H1 (cell line): ENCODE measurements around the gene ASIC2.
A peak's percentile ranks its signal among the peaks of the same experiment; 100 is the strongest.

ENCODE experiments used
- BRCA1 ChIP-seq: IDR thresholded peaks from 2 replicates; pipeline ENCODE4 v1.6.1; 2012; ENCODE audit warnings: low read depth, low read length, improper control_type of control experiment
- CHD2 ChIP-seq: IDR thresholded peaks from 2 replicates; pipeline ENCODE4 v1.6.1; 2012; ENCODE audit warnings: low read length, improper control_type of control experiment
- CTCF ChIP-seq, 3 experiments: IDR thresholded peaks; 1 replicate in 2 of 3; 2 replicates in 1 of 3; pipeline versions ENCODE4 v1.5.1 to v1.6.1; 2011; ENCODE audit warnings: low read length in 3 of 3, mild to moderate bottlenecking in 3 of 3, inconsistent platforms in 2 of 3, low read depth in 1 of 3, moderate library complexity in 1 of 3; ENCODE audit not compliant: insufficient read depth in 1 of 3; ENCODE audit errors: control extremely low read depth in 1 of 3
- EZH2 ChIP-seq: fragments of 200-600 bp; sonication (generic); IDR thresholded peaks from 2 replicates; pipeline ENCODE4 v1.7.1; 2012; ENCODE audit warnings: low read depth, mild to moderate bottlenecking, moderate library complexity, low read length, inconsistent platforms; ENCODE audit not compliant: severe bottlenecking
- MAX ChIP-seq: IDR thresholded peaks from 2 replicates; pipeline ENCODE4 v1.6.1; 2012; ENCODE audit warnings: inconsistent platforms
- POLR2A ChIP-seq, 2 experiments: IDR thresholded peaks; 1 replicate in 1 of 2; 2 replicates in 1 of 2; pipeline ENCODE4 v1.6.1; 2011; ENCODE audit warnings: low read depth in 2 of 2, low read length in 2 of 2, mild to moderate bottlenecking in 2 of 2; ENCODE audit errors: control extremely low read depth in 1 of 2
- RAD21 ChIP-seq, 2 experiments: IDR thresholded peaks in 1 of 2; conservative IDR thresholded peaks in 1 of 2; 2 replicates each; pipeline ENCODE4 v1.6.1; 2011; ENCODE audit warnings: low read depth in 2 of 2, low read length in 2 of 2, improper control_type of control experiment in 1 of 2, inconsistent platforms in 1 of 2, mild to moderate bottlenecking in 1 of 2, moderate library complexity in 1 of 2
- RFX5 ChIP-seq: IDR thresholded peaks from 2 replicates; pipeline ENCODE4 v1.6.1; 2011; ENCODE audit warnings: low read depth, low read length, improper control_type of control experiment, borderline replicate concordance
- SIX5 ChIP-seq: IDR thresholded peaks from 2 replicates; pipeline ENCODE4 v1.6.1; 2011; ENCODE audit warnings: mild to moderate bottlenecking, low read depth, low read length
- SUZ12 ChIP-seq: fragments of 200-600 bp; sonication (generic); IDR thresholded peaks from 2 replicates; pipeline ENCODE4 v1.6.1; 2012; ENCODE audit warnings: mild to moderate bottlenecking, inconsistent platforms, low read length, moderate library complexity, mixed read lengths
- TAF1 ChIP-seq: IDR thresholded peaks from 2 replicates; pipeline ENCODE4 v1.6.1; 2011; ENCODE audit warnings: mild to moderate bottlenecking, low read depth, low read length
- TBP ChIP-seq: IDR thresholded peaks from 2 replicates; pipeline ENCODE4 v1.6.1; 2011; ENCODE audit warnings: low read depth, low read length, improper control_type of control experiment

- TF ChIP-seq CTCF (IDR thresholded peaks at IDR 0.05; ENCODE audit: control extremely low read depth in 1 of 3, insufficient read depth in 1 of 3, low read depth in 1 of 3, low read length in 3 of 3) = peak in 1 of 3 experiments; percentile 17; a peak in 1 of 4 replicates
- no peak for TF ChIP-seq SIX5
- no peak for TF ChIP-seq POLR2A (IDR thresholded peaks at IDR 0.05; ENCODE audit: control extremely low read depth in 1 of 2, low read depth in 2 of 2, low read length in 2 of 2)
- no peak for TF ChIP-seq MAX
- TF ChIP-seq BRCA1 = no peak
- TF ChIP-seq CHD2 = no peak
- no peak for TF ChIP-seq TAF1
- no peak for TF ChIP-seq RFX5
- TF ChIP-seq SUZ12 = no peak
- no peak for TF ChIP-seq TBP
- TF ChIP-seq EZH2 = no peak
- TF ChIP-seq RAD21 (IDR thresholded peaks at IDR 0.05 in 1 of 2, conservative IDR thresholded peaks at IDR 0.05 in 1 of 2; ENCODE audit: low read depth in 2 of 2, low read length in 2 of 2) = peak in 1 of 2 experiments; percentile 48; a peak in 3 of 4 replicates
Measured at GRCh38 chr17:33016920-33017319, 276.2 kb downstream of the ASIC2 start.
